CD4-positive, alpha-beta T cell (primary cell): ENCODE data around the gene TNS1. TPM values are rescaled to one million over a fixed set of nuclear protein-coding genes. Genes with fewer than 3 reads are reported as not detected.

ENCODE experiments used
- ATAC-seq: fragments of 200-7000 bp; cut with Tn5 transposase; one replicate; pipeline ENCODE4 v1.10.0; 2022; ENCODE audit warnings: mild to moderate bottlenecking; ENCODE audit not compliant: poor library complexity
- CTCF ChIA-PET: fragments of 350-600 bp; sonication (Branson Sonifier 250); formaldehyde crosslinking; loops from one replicate; lab custom pipeline; 2021; ENCODE audit warnings: antibody characterized with exemption, inconsistent platforms; lab: Charles Lee
- POLR2A ChIA-PET: fragments of 350-600 bp; sonication (Branson Sonifier 250); formaldehyde crosslinking; loops from one replicate; lab custom pipeline; 2021; ENCODE audit warnings: antibody characterized with exemption, inconsistent platforms; lab: Charles Lee
- DNase-seq, 14 experiments: peaks; one replicate each; pipeline ENCODE4 v3.0.0-alpha.2; 2013 to 2020; ENCODE audit warnings: mixed read lengths in 2 of 14
- H3K27ac ChIP-seq, 2 donors: one replicate each; pipeline versions ENCODE4 v1.5.1 to v1.7.0; 2013; ENCODE audit warnings: low read length in 2 of 2, low read depth in 1 of 2, mild to moderate bottlenecking in 1 of 2
- H3K27me3 ChIP-seq, 2 experiments: 1 replicate in 1 of 2; 2 replicates in 1 of 2; pipeline versions ENCODE4 v1.6.1 to v1.7.0; 2013; ENCODE audit warnings: low read length in 2 of 2, control low read depth in 1 of 2, mild to moderate bottlenecking in 1 of 2, moderate library complexity in 1 of 2; ENCODE audit not compliant: insufficient read depth in 2 of 2, control insufficient read depth in 1 of 2
- H3K36me3 ChIP-seq: one replicate; pipeline ENCODE4 v1.6.1; 2013; ENCODE audit warnings: low read length, control low read depth; ENCODE audit not compliant: insufficient read depth
- H3K4me1 ChIP-seq: one replicate; pipeline ENCODE4 v1.6.1; 2013; ENCODE audit warnings: low read length, control low read depth; ENCODE audit not compliant: insufficient read depth
- H3K4me3 ChIP-seq: one replicate; pipeline ENCODE4 v1.5.1; 2013; ENCODE audit warnings: mild to moderate bottlenecking, low read length, moderate library complexity
- H3K9me3 ChIP-seq, 2 experiments: 1 replicate in 1 of 2; 2 replicates in 1 of 2; pipeline versions ENCODE4 v1.6.1 to v1.7.0; 2013; ENCODE audit warnings: low read length in 2 of 2, mild to moderate bottlenecking in 2 of 2, control low read depth in 1 of 2, moderate library complexity in 1 of 2; ENCODE audit not compliant: control insufficient read depth in 1 of 2, insufficient read depth in 1 of 2
- H3K27ac Mint-ChIP-seq: one replicate; pipeline ENCODE4 v1.8.0; 2020; ENCODE audit warnings: mixed read lengths
- H3K27me3 Mint-ChIP-seq: one replicate; pipeline ENCODE4 v1.8.0; 2021; ENCODE audit warnings: mixed read lengths
- H3K36me3 Mint-ChIP-seq: one replicate; pipeline ENCODE4 v1.8.0; 2021; ENCODE audit warnings: low read depth, mixed read lengths
- H3K4me1 Mint-ChIP-seq: one replicate; pipeline ENCODE4 v1.8.0; 2021; ENCODE audit warnings: low read depth, mixed read lengths
- H3K4me3 Mint-ChIP-seq: one replicate; pipeline ENCODE4 v1.8.0; 2020; ENCODE audit warnings: mild to moderate bottlenecking, mixed read lengths
- H3K9me3 Mint-ChIP-seq: one replicate; pipeline ENCODE4 v1.8.0; 2020; ENCODE audit warnings: mixed read lengths
- CTCF ChIP-seq: fragments of 200-600 bp; IDR thresholded peaks from one replicate; pipeline ENCODE4 v1.8.0; 2022; ENCODE audit warnings: antibody characterized with exemption, mild to moderate bottlenecking
- intact Hi-C, 2 experiments: fragments of 100-400 bp; cut with DNase I in 1 of 2; cut with micrococcal nuclease in 1 of 2; formaldehyde crosslinking; loops; one replicate each; pipeline versions ENCODE4 v1.15.1 to v1.9.0; 2023 to 2025; cut with DNase I, micrococcal nuclease
- total RNA-seq, 174 experiments: library from RNA in 2 of 174; stranded (reverse) in 2 of 174; gene quantifications; one replicate each; pipeline ENCODE4 v1.2.3 and lab custom pipeline; 2021 to 2026

Gene TNS1
- total RNA-seq, 2 experiments from 2014 or later: 0.25 to 0.34 TPM

- Histone ChIP-seq H3K27ac (no peak overlapping the region), H3K4me3 (no peak overlapping the region), H3K36me3 (no peaks in the 10 kb centered on the region), H3K27me3 (no peaks in the 10 kb centered on the region), H3K9me3 (no peaks in the 10 kb centered on the region), H3K4me1 (no peaks in the 10 kb centered on the region)
- H3K27me3 Mint-ChIP-seq: no peaks in the 10 kb centered on the region
- intact Hi-C loops: no loop called here
- H3K36me3 Mint-ChIP-seq: no peaks in the 10 kb centered on the region
- no peaks in the 10 kb centered on the region for H3K4me1 Mint-ChIP-seq
- no peak for ATAC-seq
- H3K4me3 Mint-ChIP-seq: no peak overlapping the region
- no peak for TF ChIP-seq CTCF
- H3K27ac Mint-ChIP-seq: no peak overlapping the region
- no peak for DNase-seq
- CTCF ChIA-PET: no interaction called here
- no peaks in the 10 kb centered on the region for H3K9me3 Mint-ChIP-seq
- POLR2A ChIA-PET: no interaction called here
These were observed 138.9 kb downstream of the TNS1 start for GRCh38 chr2:217863883-217864282.

- ChIA-PET CTCF (no interaction called here), POLR2A (no interaction called here)
- Histone ChIP-seq H3K36me3 (no peaks in the 10 kb centered on the region), H3K4me3 (no peak overlapping the region), H3K4me1 (no peaks in the 10 kb centered on the region), H3K27me3 (no peaks in the 10 kb centered on the region), H3K27ac (no peak overlapping the region), H3K9me3 (no peaks in the 10 kb centered on the region)
- intact Hi-C loops: no loop called here
- H3K27ac Mint-ChIP-seq: no peak overlapping the region
- no peaks in the 10 kb centered on the region for H3K36me3 Mint-ChIP-seq
- no peak overlapping the region for H3K4me3 Mint-ChIP-seq
- no peak for ATAC-seq
- H3K9me3 Mint-ChIP-seq: no peaks in the 10 kb centered on the region
- H3K27me3 Mint-ChIP-seq: no peaks in the 10 kb centered on the region
- H3K4me1 Mint-ChIP-seq: no peaks in the 10 kb centered on the region
- TF ChIP-seq CTCF: no peak
- no peak for DNase-seq
These were observed 141.4 kb downstream of the TNS1 start for GRCh38 chr2:217861334-217861877.

- no peak overlapping the region for H3K27ac Mint-ChIP-seq
- H3K4me1 ChIP-seq: no peaks in the 10 kb centered on the region
- ChIA-PET POLR2A (no interaction called here), CTCF (no interaction called here)
- H3K27me3 Mint-ChIP-seq: no peaks in the 10 kb centered on the region
- no peaks in the 10 kb centered on the region for H3K27me3 ChIP-seq
- H3K4me3 Mint-ChIP-seq: no peak overlapping the region
- no peak for TF ChIP-seq CTCF
- H3K9me3 Mint-ChIP-seq: no peaks in the 10 kb centered on the region
- no peaks in the 10 kb centered on the region for H3K4me1 Mint-ChIP-seq
- DNase-seq: no peak
- intact Hi-C loops: no loop called here
- H3K4me3 ChIP-seq: no peak overlapping the region
- no peaks in the 10 kb centered on the region for H3K9me3 ChIP-seq
- no peak for ATAC-seq
- H3K36me3 ChIP-seq: no peaks in the 10 kb centered on the region
- H3K27ac ChIP-seq: no peak overlapping the region
- no peaks in the 10 kb centered on the region for H3K36me3 Mint-ChIP-seq
These were observed 142.9 kb downstream of the TNS1 start for GRCh38 chr2:217859926-217860325.
